ENCODE data around the gene GALE.
"Not testable (repeated sequence)": the region's sequence is repeated elsewhere in the genome, so short reads cannot be mapped to it uniquely, and the experiment has no call there.

GALE gene

GRCh38 chr1:23807453-23807852 lies 6.9 kb upstream of the GALE start:
- DNase-seq = no peak

DNA sequence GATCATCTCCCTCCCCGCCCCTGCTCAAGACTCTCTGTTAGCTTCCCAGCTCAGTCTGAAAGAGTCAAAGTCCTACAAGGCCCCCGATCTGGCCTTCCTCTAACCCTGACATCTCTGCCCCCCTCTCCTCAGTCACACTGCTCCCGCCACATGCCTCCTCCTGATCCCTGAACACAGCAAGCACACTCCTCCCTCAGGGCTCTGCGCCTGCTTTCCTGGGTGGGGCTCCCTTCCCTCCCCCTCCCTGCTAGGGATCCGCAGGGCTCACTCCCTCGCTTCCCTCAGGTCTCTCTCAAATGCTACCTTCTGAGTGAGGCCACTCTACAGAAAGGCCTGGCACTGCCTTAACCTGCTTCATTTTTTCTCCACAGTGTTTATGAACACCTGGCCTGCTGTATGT lies 5.7 kb upstream of the GALE start:
- no peak for DNase-seq

- no peak for DNase-seq
These were observed 4.5 kb upstream of the GALE start for GRCh38 chr1:23805025-23805424.

DNA sequence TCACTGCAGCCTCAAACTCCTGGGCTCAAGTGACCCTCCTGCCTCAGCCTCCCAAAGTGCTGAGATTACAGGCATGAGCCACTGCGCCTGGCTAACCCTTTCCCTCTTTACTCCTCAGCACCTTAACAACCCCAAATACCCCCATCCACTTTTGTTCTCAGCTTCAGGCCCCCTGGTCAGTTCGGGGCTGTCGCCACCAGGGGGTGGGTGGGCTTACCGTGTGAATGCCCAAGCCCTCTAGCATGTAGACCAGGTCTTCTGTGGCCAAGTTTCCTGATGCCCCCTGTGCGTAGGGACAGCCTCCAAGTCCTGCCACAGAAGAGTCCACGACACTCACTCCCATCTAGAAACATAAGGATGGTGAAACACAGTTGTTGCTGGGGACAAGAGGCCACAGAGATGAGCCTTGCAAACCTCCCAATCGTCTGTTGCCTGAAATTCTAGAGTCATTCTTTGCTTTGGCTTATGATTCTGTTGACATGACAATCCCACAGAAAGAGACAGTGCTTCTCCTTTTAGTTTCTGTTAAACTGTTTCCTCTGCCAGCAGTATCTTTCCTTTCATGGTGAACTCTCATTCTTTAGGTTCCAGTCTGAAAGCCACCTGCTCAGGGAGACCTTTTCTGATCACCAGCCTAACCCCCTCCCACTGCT lies 3.8 kb upstream of the GALE start:
- DNase-seq = no peak

- DNase-seq = no peak
These were observed 3.1 kb upstream of the GALE start for GRCh38 chr1:23803674-23804073.

- not testable (repeated sequence) for DNase-seq
These were observed 2.3 kb upstream of the GALE start for GRCh38 chr1:23802809-23803342.

GRCh38 chr1:23801876-23802275 lies 1.3 kb upstream of the GALE start:
- DNase-seq = no peak

DNA sequence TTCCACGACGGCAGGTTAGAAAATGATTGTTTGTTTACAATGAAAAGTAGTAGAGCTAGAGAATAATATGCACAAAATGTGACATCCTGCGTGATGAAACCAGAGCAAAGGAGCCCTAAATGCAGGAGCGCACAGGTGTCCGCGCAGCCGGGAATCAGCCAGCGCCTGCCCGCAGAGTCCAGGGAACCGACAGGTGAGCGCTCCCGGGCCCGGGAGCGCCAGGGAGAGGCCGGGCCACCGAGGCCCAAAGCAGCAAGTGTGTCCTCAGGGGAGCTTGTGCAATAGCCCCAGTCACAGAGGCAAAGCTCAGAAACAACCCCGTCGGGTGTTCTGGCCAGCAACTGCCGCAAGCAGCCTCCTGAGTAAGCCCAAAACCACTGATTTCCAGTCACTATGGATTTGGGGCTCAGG lies 789 bp upstream of the GALE start:
- DNase-seq = peak; percentile 22

DNA sequence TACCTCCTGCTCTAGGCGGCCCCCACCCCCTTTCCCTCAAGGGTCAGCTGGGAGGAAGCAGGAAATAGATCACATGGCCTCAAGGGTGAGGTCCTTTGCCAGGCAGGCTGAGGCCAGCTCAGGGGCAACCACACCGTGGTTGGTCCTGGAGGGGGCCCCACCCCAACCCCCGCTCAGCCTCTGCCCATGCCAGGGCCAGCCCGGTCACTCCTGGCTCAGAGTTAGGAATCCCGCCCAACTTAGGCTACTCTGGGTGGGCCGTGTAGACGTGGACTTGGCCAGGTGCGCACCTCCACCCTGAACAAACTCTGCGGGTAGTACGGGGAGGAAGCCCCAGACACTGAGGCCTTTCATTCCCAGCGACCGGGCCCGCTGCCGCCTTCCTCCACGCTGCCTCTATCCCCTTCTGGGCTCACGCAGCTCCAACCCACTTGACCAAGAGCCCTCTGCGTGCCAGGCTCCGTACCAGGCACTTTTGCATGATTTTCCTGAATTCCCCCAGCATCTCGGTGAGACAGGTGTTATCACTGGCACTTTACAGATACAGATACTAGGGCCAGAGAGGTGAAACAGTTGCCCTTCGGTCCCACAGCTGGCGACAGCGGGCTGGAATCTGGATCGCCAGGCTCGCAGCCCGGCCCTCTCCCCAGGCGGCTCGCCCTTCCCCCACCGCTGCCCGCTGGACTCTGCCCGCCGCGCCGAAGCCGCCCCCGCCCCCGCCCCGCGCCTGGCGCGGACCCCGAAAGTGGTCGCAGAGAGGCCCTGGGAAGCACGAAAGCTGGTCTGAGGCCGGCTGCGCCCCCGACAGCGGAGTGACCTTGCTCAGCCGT lies 769 bp downstream of the GALE start:
- no peak for DNase-seq

GRCh38 chr1:23799255-23799569 lies 1.3 kb downstream of the GALE start:
- DNase-seq = no peak

- DNase-seq = no peak
These were observed 1.9 kb downstream of the GALE start for GRCh38 chr1:23798662-23799142.

- no peak for DNase-seq
These were observed 2.8 kb downstream of the GALE start for GRCh38 chr1:23797478-23798448.

DNA sequence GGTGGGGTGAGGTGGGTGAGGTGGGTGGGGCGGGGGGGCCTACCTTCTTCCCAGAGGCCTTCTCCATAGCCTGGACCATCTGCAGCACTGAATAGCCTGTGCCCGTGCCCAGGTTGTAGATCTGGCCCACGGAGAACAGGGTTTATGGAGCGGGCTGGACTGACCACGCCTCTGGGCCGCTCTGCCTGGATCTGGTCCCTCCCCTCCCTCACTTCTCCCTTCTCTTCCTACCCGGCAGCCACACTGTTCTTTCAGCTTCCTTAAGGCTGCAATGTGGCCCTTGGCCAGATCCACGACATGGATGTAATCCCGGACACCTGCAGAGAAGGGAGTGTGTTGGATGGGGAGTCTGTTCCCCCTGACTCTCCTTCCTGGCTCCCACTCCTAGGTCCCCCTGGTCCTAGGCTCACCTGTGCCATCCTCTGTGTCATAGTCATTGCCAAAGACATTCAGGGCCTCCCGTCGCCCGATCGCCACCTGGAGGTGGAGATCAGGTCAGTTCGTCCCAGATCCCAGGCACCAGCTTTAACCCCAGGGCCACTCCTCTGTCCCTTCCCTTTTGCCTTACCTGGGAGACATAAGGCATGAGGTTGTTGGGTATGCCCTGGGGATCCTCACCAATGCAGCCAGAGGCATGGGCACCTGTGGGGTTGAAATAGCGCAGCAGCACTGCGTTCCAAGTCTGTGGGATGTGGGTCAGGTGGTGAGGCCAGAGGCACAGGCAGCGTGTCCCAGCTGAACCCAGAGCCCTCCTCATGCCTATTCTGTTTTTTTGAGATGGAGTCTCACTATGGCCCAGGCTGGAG lies 3.9 kb downstream of the GALE start:
- no peak for DNase-seq

- no peak for DNase-seq
These were observed 4.7 kb downstream of the GALE start for GRCh38 chr1:23795676-23796465.

DNA sequence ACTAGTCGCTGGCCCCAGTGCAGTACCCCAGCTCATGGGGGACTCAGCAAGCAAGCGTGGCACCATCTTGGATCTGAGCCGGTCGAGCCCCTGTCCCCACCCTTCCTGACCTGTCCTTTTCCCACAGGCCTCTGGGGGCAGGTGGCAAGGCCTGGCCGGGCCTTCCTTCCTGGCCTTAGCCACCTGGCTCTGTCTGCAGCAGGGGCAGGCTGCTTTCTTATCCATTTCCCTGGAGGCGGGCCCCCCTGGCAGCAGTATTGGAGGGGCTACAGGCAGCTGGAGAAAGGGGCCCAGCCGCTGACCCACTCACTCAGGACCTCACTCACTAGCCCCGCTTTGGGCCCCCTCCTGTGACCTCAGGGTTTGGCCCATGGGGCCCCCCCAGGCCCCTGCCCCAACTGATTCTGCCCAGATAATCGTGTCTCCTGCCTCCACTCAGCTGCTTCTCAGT lies 5.8 kb downstream of the GALE start:
- not testable (repeated sequence) for DNase-seq

- no peak for DNase-seq
These were observed 6.5 kb downstream of the GALE start for GRCh38 chr1:23793861-23794731.

- DNase-seq = no peak
These were observed 7.4 kb downstream of the GALE start for GRCh38 chr1:23793018-23793781.

GRCh38 chr1:23792151-23792945 lies 8.2 kb downstream of the GALE start:
- DNase-seq = no peak
